Central memory CD8-positive, alpha-beta T cell (primary cell): Measurements from ENCODE around the gene CHD9.
"Not testable (repeated sequence)": the region's sequence is repeated elsewhere in the genome, so short reads cannot be mapped to it uniquely, and the experiment has no call there.

ENCODE experiments used
- ATAC-seq: fragments of 150-1000 bp; cut with Tn5 transposase; replicated peaks from 2 replicates; pipeline ENCODE4 v1.10.0; 2022; ENCODE audit warnings: mild to moderate bottlenecking, moderate FRiP score, moderate number of reproducible peaks; ENCODE audit not compliant: poor library complexity, severe bottlenecking; ENCODE audit errors: extremely low read depth
- DNase-seq, 2 donors: peaks; one replicate each; pipeline ENCODE4 v3.0.0; 2021; ENCODE audit warnings: low spot score in 2 of 2
- H3K27ac Mint-ChIP-seq: one replicate; pipeline ENCODE4 v1.8.0; 2022; ENCODE audit warnings: low read depth, mild to moderate bottlenecking, moderate library complexity, mixed read lengths
- H3K27me3 Mint-ChIP-seq: one replicate; pipeline ENCODE4 v1.8.0; 2022; ENCODE audit warnings: mixed read lengths
- H3K36me3 Mint-ChIP-seq: one replicate; pipeline ENCODE4 v1.8.0; 2022; ENCODE audit warnings: mild to moderate bottlenecking, moderate library complexity, mixed read lengths; ENCODE audit not compliant: insufficient read depth
- H3K4me1 Mint-ChIP-seq: one replicate; pipeline ENCODE4 v1.8.0; 2022; ENCODE audit warnings: mixed read lengths
- H3K4me3 Mint-ChIP-seq: one replicate; pipeline ENCODE4 v1.8.0; 2022; ENCODE audit warnings: mild to moderate bottlenecking, moderate library complexity, mixed read lengths
- H3K9me3 Mint-ChIP-seq: one replicate; pipeline ENCODE4 v1.8.0; 2022; ENCODE audit warnings: mixed read lengths

The CHD9 gene

DNA sequence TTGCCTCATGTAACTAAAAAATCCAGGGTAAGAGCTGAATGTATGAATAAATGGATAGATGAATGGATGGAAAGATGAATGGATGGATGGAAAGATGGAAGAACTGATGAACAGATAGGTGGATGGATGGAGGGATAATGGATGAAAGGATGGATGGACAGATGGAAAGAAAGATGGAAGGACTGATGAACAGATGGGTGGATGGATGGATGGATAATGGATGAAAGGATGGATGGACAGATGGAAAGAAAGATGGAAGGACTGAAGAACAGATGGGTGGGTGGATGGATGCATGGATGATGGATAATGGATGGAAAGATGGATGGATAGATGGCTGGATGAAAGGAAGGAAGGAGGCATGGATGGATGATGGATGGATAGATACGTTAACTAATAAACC, 14.0 kb upstream of the CHD9 start:
- Mint-ChIP-seq H3K27ac (no peak overlapping the region), H3K36me3 (no peaks in the 10 kb centered on the region), H3K4me3 (no peak overlapping the region), H3K27me3 (peaks cover 21% of the 10 kb centered on the region), H3K4me1 (no peaks in the 10 kb centered on the region), H3K9me3 (no peaks in the 10 kb centered on the region)
- ATAC-seq = no peak
- DNase-seq = no peak

DNA sequence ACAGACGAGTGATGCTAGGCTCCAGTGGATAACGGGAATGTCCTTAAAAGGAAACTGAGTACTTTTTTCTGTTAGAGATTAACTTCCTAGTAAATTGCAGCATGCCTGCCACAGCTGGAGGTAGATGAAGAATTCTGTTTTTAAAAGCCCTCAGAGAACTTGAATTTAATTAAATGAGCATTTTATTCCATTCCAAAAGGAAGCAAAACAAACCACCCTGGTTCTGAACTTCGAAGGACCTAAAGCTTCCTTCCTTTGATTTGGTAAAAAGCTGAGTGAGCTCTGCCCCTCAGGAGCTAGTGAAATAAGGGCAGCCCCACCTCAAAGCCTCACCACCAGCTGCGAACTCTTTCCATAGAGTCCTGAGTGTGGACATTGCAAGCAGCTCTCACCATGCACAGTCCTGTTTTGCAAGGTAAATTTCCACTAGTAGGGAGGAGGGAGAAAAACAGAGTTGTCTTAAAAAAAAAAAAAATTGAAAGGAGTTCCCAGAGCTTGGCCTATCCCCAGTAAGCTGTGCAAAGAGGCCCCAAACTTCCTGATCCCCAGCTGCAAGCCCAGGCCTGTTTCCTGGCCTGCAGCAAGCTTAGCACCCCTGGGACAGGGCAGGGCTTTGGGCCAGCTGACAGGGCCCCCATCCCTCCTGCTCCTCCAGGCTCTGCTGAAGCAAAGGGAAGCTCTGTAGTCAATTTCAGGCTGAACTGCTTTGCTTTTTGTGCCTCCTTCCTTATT, 13.3 kb upstream of the CHD9 start:
- Mint-ChIP-seq H3K9me3 (no peaks in the 10 kb centered on the region), H3K4me1 (no peaks in the 10 kb centered on the region), H3K27ac (no peak overlapping the region), H3K36me3 (no peaks in the 10 kb centered on the region), H3K4me3 (no peak overlapping the region), H3K27me3 (peaks cover 21% of the 10 kb centered on the region)
- DNase-seq (no peak), ATAC-seq (no peak)

DNA sequence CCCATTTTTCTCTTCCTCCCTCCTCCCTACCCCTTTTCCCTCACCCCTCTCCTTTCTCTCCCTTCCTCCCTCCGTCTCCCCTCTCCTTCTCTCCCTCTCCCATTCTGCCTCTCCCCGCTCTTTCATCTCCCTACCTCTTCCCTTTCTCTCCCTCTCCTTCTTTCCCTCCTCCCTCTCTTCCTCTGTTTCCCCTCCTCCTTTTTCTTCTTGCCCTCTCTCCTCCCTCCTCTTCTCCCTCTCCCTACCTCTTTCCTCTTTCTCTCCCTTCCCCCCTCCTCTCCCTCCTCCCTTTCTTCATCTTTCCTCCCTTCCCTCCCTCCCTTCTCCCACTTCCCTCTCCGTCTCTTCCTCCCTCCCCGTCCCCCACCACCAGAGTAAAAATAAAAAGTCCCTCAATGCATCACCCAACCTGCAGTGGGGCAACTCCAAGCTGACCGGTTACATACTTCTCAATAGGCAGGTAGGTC, 12.5 kb upstream of the CHD9 start:
- Mint-ChIP-seq H3K9me3 (no peaks in the 10 kb centered on the region), H3K27me3 (peaks cover 21% of the 10 kb centered on the region), H3K4me1 (no peaks in the 10 kb centered on the region), H3K4me3 (no peak overlapping the region), H3K36me3 (no peaks in the 10 kb centered on the region), H3K27ac (no peak overlapping the region)
- no peak for ATAC-seq
- DNase-seq = no peak

DNA sequence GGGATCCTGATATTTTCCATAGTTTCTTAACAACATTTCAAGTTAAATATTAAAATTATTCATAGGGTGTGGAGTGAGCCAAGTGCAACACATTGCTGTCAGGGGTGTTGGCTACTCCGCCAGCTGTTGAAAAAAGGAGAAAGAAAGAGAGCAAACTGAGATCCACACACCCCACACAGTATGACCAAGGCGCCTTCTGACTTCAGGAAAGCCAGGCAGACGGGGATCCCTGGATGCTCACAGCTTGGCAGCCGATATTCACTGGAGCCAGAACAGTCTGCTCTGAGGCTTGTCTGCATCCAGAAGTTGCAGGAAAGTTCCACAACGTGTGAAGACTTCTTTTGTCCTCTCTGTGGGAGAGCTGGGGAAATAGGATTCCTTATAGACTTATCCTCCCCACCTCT, 11.4 kb upstream of the CHD9 start:
- Mint-ChIP-seq H3K36me3 (no peaks in the 10 kb centered on the region), H3K27ac (no peak overlapping the region), H3K4me1 (no peaks in the 10 kb centered on the region), H3K9me3 (no peaks in the 10 kb centered on the region), H3K4me3 (no peak overlapping the region), H3K27me3 (peaks cover 21% of the 10 kb centered on the region)
- no peak for ATAC-seq
- DNase-seq = no peak

DNA sequence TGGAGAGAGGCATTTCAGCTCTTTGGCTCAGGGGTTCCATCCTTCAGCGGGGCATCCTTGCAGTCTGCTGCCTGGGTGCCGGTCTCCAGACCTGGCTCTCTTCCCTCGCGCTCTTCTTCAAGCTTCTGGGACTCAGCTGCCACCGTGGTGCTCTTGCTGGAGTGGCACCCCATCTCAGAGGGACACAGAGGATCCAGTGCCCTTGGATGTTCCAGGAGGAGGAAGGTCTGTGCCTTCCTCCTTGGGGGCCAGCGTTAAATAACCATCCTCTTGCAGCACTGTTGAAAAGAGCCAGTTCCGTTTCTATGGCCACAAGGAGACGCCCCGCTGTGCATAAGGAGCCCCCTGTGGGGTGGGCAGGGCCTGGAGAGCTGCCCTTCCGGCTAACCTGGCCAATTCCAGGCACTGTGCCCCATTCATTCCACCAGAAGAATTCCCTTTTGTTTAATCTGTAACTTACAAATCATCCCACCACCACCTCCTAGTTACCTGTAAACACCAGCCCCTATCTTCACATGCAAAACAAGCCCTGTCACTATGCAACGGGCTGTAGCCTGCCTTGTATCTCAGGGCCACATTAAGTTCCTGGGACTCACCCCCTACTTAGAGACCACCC, 10.7 kb upstream of the CHD9 start:
- DNase-seq (no peak), ATAC-seq (no peak)
- H3K27ac Mint-ChIP-seq = no peak overlapping the region
- H3K4me1 Mint-ChIP-seq = no peaks in the 10 kb centered on the region
- peaks cover 21% of the 10 kb centered on the region for H3K27me3 Mint-ChIP-seq
- H3K4me3 Mint-ChIP-seq = no peak overlapping the region
- no peaks in the 10 kb centered on the region for H3K36me3 Mint-ChIP-seq
- H3K9me3 Mint-ChIP-seq = no peaks in the 10 kb centered on the region

DNA sequence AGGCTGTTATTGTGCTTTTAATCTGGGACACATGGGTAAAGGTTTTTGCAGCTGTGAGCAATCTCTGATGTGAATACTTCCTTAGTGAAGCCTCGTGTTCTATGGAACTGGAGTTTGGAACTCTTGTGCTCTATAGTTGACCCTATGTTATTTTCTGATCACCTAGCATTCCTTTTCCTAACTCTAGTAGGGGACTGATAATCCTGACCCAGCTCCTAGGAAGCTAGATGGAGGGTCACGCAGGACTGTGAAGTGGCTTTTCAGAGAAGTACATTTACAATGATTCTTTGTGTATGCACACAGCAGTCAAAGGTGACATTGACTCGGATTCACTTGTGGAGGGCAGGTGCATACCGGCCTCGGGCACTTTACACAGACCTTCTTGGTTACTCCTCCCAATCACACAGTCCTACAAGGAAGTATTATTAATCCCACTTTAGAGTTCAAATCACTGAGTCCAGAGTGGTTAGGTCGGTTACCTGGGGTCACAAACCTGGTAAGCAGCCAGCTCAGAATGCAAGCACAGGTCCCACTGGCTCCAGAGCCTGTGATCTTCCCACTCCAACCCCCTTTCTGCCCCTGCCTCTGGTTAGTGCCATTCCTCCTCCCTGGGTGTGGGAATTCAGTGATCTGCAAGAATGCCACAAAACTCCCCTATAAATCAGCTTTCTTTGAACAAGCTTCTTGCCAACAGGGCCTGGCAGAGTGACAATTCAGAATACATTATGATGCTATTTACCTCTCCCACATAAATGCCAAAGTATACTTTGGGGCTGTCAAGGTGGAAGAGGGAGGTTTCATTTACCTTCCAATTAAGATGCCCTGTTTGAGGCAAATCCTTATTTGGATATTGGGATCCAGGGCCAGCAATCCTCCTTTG, 9.2 kb upstream of the CHD9 start:
- no peak for ATAC-seq
- Mint-ChIP-seq H3K27ac (no peak overlapping the region), H3K4me1 (no peaks in the 10 kb centered on the region), H3K9me3 (no peaks in the 10 kb centered on the region), H3K27me3 (peaks cover 21% of the 10 kb centered on the region), H3K36me3 (no peaks in the 10 kb centered on the region), H3K4me3 (no peak overlapping the region)
- no peak for DNase-seq

DNA sequence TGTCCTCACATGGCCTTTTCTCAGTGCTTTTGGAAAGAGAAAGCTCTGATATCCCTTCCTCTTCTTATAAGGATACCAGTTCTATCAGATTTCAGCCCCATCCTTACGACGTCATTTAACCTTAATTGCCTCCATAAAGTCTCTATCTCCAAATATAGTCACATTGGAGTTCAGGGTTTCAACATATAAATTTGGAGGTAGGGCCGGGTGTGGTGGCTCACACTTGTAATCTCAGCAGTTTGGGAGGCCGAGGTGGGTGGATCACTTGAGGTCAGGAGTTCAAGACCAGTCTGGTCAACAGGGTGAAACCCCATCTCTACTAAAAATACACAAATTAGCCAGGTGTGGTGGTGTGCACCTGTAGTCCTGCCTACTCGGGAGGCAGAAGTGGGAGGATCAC, 7.3 kb upstream of the CHD9 start:
- not testable (repeated sequence) for H3K4me3 Mint-ChIP-seq, H3K4me1 Mint-ChIP-seq, H3K9me3 Mint-ChIP-seq, DNase-seq, ATAC-seq, H3K36me3 Mint-ChIP-seq, H3K27ac Mint-ChIP-seq
- peaks cover 20% of the 10 kb centered on the region for H3K27me3 Mint-ChIP-seq

DNA sequence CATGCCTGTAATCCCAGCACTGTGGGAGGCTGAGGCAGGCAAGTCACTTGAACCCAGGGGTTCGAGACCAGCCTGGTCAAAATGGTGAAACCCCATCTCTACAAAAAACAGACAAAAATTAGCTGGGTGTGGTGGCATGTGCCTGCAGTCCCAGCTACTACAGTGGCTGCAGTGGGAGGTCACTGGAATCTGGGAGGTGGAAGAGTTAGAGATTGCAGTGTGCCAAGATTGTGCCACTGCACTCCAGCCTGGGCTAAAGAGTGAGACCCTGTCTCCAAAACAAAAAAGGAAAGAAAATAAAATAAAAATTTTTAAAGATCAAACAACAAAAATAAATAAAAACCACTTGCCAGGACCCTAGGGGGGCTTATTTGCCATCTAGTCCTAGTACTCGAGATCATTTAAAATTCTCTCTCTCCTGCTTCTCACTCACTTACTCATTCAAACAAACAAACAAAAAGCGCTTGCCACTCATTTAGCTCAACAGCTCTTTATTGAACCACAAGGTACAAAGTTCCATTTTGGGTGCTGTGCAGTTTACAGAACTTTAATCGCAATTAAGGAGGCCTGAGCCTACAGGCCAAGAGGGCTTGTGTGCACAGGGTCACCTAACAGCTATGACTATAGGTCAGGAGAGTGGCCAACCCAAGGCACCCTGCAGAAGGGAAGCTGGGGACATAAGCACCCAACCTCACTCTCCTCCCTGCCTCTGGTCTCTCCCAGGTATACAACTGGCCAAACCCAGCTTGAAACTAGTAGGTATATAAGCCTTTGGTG, 6.5 kb upstream of the CHD9 start:
- no peak for DNase-seq
- Mint-ChIP-seq H3K27ac (no peak overlapping the region), H3K4me1 (no peaks in the 10 kb centered on the region), H3K4me3 (no peak overlapping the region), H3K9me3 (no peaks in the 10 kb centered on the region), H3K36me3 (no peaks in the 10 kb centered on the region), H3K27me3 (peaks cover 12% of the 10 kb centered on the region)
- no peak for ATAC-seq

DNA sequence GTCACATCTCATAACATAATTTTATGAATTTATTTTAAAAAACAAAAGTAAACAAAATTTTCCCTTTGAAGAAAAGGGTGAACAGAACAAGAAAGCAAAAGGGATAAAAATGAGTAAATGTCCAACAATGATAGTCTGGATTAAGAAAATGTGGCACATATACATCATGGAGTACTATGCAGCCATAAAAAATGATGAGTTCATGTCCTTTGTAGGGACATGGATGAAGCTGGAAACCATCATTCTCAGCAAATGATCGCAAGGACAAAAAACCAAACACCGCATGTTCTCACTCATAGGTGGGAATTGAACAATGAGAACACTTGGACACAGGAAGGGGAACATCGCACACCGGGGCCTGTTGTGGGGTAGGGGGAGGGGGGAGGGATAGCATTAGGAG, 3.5 kb upstream of the CHD9 start:
- H3K27me3 Mint-ChIP-seq, DNase-seq, ATAC-seq, H3K4me3 Mint-ChIP-seq, H3K9me3 Mint-ChIP-seq, H3K27ac Mint-ChIP-seq, H3K36me3 Mint-ChIP-seq: not testable (repeated sequence)
- H3K4me1 Mint-ChIP-seq = peaks cover 16% of the 10 kb centered on the region

DNA sequence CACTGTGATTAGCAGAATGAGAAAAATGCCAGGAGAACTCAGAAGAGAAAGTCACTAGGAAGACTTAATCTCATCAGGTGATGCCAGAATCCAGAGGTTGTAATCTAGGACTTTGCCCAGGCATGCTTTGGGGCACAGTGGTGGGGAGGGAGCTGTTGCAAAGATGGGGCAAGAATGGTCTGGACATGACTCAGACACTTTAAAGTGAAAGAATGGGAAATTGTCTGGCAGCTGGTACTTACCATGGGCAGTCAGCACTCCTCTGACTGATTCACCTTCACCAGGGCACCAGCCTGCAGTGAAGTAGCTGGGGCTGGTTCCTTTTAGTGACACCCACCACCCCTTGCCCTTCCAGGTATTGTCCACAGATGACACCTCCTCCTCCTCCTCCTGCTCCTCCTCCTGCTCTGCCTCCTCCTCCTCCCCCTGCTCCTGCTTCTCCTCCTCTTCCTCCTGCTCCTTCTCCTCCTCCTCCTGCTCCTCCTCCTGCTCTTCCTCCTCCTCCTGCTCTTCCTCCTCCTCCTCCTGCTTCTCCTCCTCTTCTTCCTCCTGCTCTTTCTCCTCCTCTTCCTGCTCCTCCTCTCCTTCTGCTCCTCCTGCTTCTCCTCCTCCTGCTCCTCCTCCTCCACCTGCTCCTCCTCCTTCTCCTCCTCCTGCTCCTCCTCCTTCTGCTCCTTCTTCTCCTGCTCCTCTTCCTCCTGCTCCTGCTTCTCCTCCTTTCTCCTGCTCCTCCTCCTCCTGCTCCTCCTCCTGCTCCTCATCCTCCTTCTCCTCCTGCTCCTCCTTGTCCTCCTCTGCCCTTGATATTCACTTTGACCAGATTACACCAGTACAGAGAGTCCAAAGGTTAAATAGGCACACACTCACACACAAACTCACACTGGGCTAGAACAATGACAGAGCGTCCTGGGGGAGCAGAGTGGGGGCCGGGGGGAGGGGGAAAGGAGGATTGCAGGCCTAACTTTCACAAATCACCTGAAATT, 2.0 kb upstream of the CHD9 start, which contains the start of gene CHD9NB:
Gene CHD9NB (minus strand): TSS at position 379 of the 983 bp plus-strand sequence. CDS start 8,739 bp downstream, outside the sequence.
- Mint-ChIP-seq H3K36me3 (peaks cover 1% of the 10 kb centered on the region), H3K9me3 (no peaks in the 10 kb centered on the region), H3K4me3 (no peak within 1 kb of the TSS), H3K4me1 (peaks cover 24% of the 10 kb centered on the region), H3K27me3 (no peaks in the 10 kb centered on the region), H3K27ac (no peak within 1 kb of the TSS)
- no peak for DNase-seq
- ATAC-seq = no peak

DNA sequence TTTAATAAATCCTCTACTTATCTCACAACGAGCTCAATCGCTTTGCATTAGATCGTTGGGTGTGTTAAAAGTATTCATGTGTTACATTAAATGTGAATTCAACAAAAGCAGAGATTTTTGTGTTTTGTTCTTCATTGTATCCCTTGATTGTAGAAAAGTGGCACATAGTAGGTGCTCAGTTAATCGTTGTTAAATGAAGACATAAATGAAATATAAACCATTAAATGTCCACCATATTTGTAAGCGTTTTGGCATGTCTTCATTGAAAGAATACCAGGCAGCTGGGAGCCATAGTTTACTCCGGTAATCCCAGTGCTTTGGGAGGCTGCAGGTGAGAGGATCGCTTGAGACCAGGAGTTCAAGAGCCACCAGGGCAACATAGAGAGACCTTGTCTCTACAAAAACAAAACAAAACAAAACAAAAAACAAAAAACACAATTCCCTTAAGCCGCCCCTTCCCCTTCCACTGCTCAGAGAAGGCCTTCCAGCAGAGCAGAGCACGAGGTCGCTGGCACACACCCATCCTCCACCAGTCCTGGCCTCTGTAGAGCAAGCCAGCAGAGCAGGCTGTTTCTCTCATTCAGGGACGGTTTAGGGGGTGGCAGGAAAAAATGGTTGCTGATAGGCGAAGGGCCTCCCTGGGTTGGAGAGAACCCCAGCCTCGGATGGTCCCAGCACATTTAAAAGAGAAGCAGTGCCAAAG, 673 bp upstream of the CHD9 start:
- H3K4me1 Mint-ChIP-seq = peaks cover 38% of the 10 kb centered on the region
- peaks cover 1% of the 10 kb centered on the region for H3K36me3 Mint-ChIP-seq
- ATAC-seq (peak; percentile 44), DNase-seq (no peak)
- H3K4me3 Mint-ChIP-seq = peak overlapping the region; percentile 82
- no peaks in the 10 kb centered on the region for H3K27me3 Mint-ChIP-seq
- H3K27ac Mint-ChIP-seq = peak overlapping the region; percentile 75
- H3K9me3 Mint-ChIP-seq = no peaks in the 10 kb centered on the region
